ENCODE results near the gene RMND1.

DNA sequence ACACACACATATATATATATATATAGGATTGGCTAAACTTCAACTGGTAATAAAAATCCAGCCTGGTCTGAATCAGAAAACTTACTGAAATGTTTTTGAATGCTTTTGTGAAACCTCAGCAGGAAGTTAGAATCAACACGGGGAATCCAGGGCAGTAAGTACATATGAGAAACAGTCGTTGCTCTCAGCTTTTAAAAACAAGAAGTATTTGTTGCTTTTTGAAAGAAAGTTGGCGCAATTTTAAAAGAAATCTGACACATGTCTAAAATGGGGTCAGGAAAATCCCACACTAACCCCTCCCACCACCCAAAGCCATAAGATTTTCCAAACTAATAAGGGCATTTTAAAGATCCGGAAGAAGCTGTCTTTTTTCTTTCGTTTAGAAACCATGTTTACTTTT, 30.4 kb upstream of the RMND1 start:
- TF ChIP-seq ELF4 (IDR thresholded peaks at IDR 0.05) (no peak), L3MBTL2 (conservative IDR thresholded peaks at IDR 0.05) (no peak), FOXK2 (IDR thresholded peaks at IDR 0.05) (no peak), SP1 (IDR thresholded peaks at IDR 0.05) (no peak)
